ENCODE results near the gene TEX29. TPM values are rescaled to one million over a fixed set of nuclear protein-coding genes. Genes with fewer than 3 reads are reported as not detected.

The TEX29 gene
- total RNA-seq, 1 experiment from 2014 or later: 0.33 TPM

- no peak overlapping the region for H2AK5ac ChIP-seq (ENCODE audit: insufficient read length, low read length)
- no peak overlapping the region for H4K91ac ChIP-seq (ENCODE audit: insufficient read length, low read depth, low read length)
- H3K56ac ChIP-seq (ENCODE audit: insufficient read length, low read depth, low read length): no peak overlapping the region
- no peaks in the 10 kb centered on the region for H3K4me1 ChIP-seq (ENCODE audit: insufficient read depth, low read length)
- no peak overlapping the region for H3T11ph ChIP-seq (ENCODE audit: low read length)
- no peak overlapping the region for H4K8ac ChIP-seq (replicated peaks; ENCODE audit: insufficient read length, low read depth, low read length)
- no peak for DNase-seq
- no peak overlapping the region for H3K14ac ChIP-seq (ENCODE audit: insufficient read depth, low read length)
- Mint-ChIP-seq H3K4me3 (no peak overlapping the region), H3K9me3 (no peaks in the 10 kb centered on the region), H3K36me3 (ENCODE audit: insufficient read depth in 1 of 3, low read depth in 3 of 3) (peaks cover 13 to 40% (median 29%) of the 10 kb centered on the region in 3 experiments; a peak in 6 of 7 replicates), H3K4me1 (no peaks in the 10 kb centered on the region), H3K27me3 (ENCODE audit: low read depth) (no peaks in the 10 kb centered on the region), H3K27ac (peak overlapping the region in 1 of 3 experiments; percentile 70; a peak in 1 of 7 replicates)
- no peak overlapping the region for H2AFZ ChIP-seq (ENCODE audit: low read length)
- no peaks in the 10 kb centered on the region for H3K27me3 ChIP-seq (ENCODE audit: insufficient read depth, low read length)
- no peaks in the 10 kb centered on the region for H3K9me3 ChIP-seq (ENCODE audit: control insufficient read depth, low read depth, low read length)
- H2BK120ac ChIP-seq (ENCODE audit: low read depth, low read length, poor library complexity, severe bottlenecking): no peak overlapping the region
- H3K9ac ChIP-seq (ENCODE audit: extremely low read depth, insufficient read length, low read length): no peak overlapping the region
- H3K23me2 ChIP-seq (ENCODE audit: insufficient read length, low read depth, low read length, poor library complexity, severe bottlenecking): no peaks in the 10 kb centered on the region
- H3K27ac ChIP-seq (ENCODE audit: insufficient read length, low read depth, low read length): no peak overlapping the region
- H3K79me2 ChIP-seq (ENCODE audit: insufficient read depth, low read length): no peaks in the 10 kb centered on the region
- no CpG with 5 or more reads among the region's 13 CpGs for WGBS (ENCODE audit: extremely low coverage, insufficient read length, low lambda C conversion rate)
- no peak overlapping the region for H2BK5ac ChIP-seq (ENCODE audit: insufficient read length, low read length)
- H4K20me1 ChIP-seq (ENCODE audit: control insufficient read depth, insufficient read depth, insufficient read length): no peaks in the 10 kb centered on the region
- no peak overlapping the region for H3K18ac ChIP-seq (ENCODE audit: insufficient read length, low read depth, low read length)
- no peak overlapping the region for H2BK15ac ChIP-seq (ENCODE audit: low read depth, low read length)
- H2BK20ac ChIP-seq (ENCODE audit: low read depth, low read length, poor library complexity, severe bottlenecking): no peak overlapping the region
- H3K4me2 ChIP-seq (ENCODE audit: insufficient read depth, insufficient read length, low read length): no peak overlapping the region
- TF ChIP-seq CTCF (conservative IDR thresholded peaks at IDR 0.05): no peak
- H3K4ac ChIP-seq (ENCODE audit: low read depth, low read length): no peak overlapping the region
- H2BK12ac ChIP-seq (ENCODE audit: insufficient read length, low read depth, low read length): no peak overlapping the region
- no peaks in the 10 kb centered on the region for H3K79me1 ChIP-seq (ENCODE audit: insufficient read depth, low read depth, low read length, poor library complexity, severe bottlenecking)
- no peak overlapping the region for H4K5ac ChIP-seq (ENCODE audit: insufficient read length, low read depth, low read length)
- no peak overlapping the region for H3K23ac ChIP-seq (ENCODE audit: insufficient read length, low read depth, low read length)
Measured at GRCh38 chr13:111298214-111298975, 22.0 kb upstream of the TEX29 start.
